AG10803 (cell line): ENCODE measurements around the gene ARMC2.
"Not testable (repeated sequence)": the region's sequence is repeated elsewhere in the genome, so short reads cannot be mapped to it uniquely, and the experiment has no call there.

Source experiments
- DNase-seq: peaks from one replicate; pipeline ENCODE4 v3.0.0; 2010; ENCODE audit warnings: low read depth
- H3K4me3 ChIP-seq: 2 replicates; pipeline ENCODE4 v1.5.1; 2011; ENCODE audit warnings: mild to moderate bottlenecking, low read length, control low read depth
- CTCF ChIP-seq: conservative IDR thresholded peaks from 2 replicates; pipeline ENCODE4 v1.5.1; 2011; ENCODE audit warnings: mild to moderate bottlenecking, low read length, control low read depth, inconsistent platforms

ARMC2 gene

GRCh38 chr6:108810057-108810643 is 38.1 kb upstream of the ARMC2 start:
- H3K4me3 ChIP-seq: no peak overlapping the region
- no peak for TF ChIP-seq CTCF
- no peak for DNase-seq

- no peak for TF ChIP-seq CTCF
- no peak overlapping the region for H3K4me3 ChIP-seq
- no peak for DNase-seq
Observed at GRCh38 chr6:108811490-108811889, 36.7 kb upstream of the ARMC2 start.

- not testable (repeated sequence) for DNase-seq, H3K4me3 ChIP-seq
Observed at GRCh38 chr6:108813218-108813617, 35.0 kb upstream of the ARMC2 start.

- not testable (repeated sequence) for DNase-seq, H3K4me3 ChIP-seq
Observed at GRCh38 chr6:108817276-108817675, 30.9 kb upstream of the ARMC2 start.

GRCh38 chr6:108820006-108820405 is 28.2 kb upstream of the ARMC2 start:
- DNase-seq: peak; percentile 9
- H3K4me3 ChIP-seq: no peak overlapping the region
- TF ChIP-seq CTCF: no peak

GRCh38 chr6:108822401-108822800 is 25.8 kb upstream of the ARMC2 start:
- DNase-seq: no peak
- no peak overlapping the region for H3K4me3 ChIP-seq
- TF ChIP-seq CTCF: no peak

GRCh38 chr6:108825326-108825725 is 22.9 kb upstream of the ARMC2 start:
- TF ChIP-seq CTCF: no peak

GRCh38 chr6:108831104-108831503 is 17.1 kb upstream of the ARMC2 start:
- TF ChIP-seq CTCF: no peak
- DNase-seq: peak; percentile 51
- no peak overlapping the region for H3K4me3 ChIP-seq

More at GRCh38 chr6:108825326-108825725, 22.9 kb upstream of the ARMC2 start:
- no peak for DNase-seq
- H3K4me3 ChIP-seq: no peak overlapping the region
